NT2/D1 (cell line): ENCODE measurements around the gene BTBD3.

ENCODE experiments used
- SUZ12 ChIP-seq: IDR thresholded peaks from 2 replicates; pipeline ENCODE4 v1.6.1; 2011; ENCODE audit not compliant: insufficient read length, insufficient read depth; ENCODE audit errors: extremely low read depth
- ZNF274 ChIP-seq: IDR thresholded peaks from 2 replicates; pipeline ENCODE4 v1.6.1; 2011; ENCODE audit warnings: mild to moderate bottlenecking, low read depth, low read length

DNA sequence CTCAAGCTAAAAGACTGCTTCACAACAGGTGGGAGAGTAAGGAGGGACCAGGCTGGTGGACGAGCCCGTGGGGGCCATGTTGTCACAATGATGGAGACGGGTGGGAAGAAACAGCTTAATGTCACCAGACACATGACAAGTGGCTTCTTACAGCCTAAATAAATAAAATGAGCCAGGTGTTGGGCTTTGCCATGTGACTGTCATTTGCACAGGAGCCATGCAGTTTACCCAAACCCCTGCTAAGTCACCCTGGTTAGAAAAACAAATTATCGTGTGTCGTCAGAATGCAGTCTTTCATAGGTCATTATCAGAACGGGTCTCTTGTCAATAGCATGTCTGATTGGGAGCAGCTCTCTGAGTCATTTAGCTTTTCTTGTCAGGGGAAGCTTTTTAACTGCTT is 18.5 kb downstream of the BTBD3 start:
- no peak for TF ChIP-seq SUZ12
- no peak for TF ChIP-seq ZNF274
